Natural killer cell (primary cell): ENCODE results near the gene LYPD6B. TPM values are rescaled to one million over a fixed set of nuclear protein-coding genes. Genes with fewer than 3 reads are reported as not detected.

Experiments used
- ATAC-seq, 3 donors: fragments of 150-1000 bp in 2 of 3; fragments of 200-7000 bp in 1 of 3; cut with Tn5 transposase; 1 replicate in 1 of 3; 2 replicates in 2 of 3; pipeline ENCODE4 v1.10.0; 2021; ENCODE audit warnings: mild to moderate bottlenecking in 2 of 3, moderate library complexity in 2 of 3
- DNase-seq, 2 donors: peaks; one replicate each; pipeline versions ENCODE4 v3.0.0 to v3.0.0-alpha.2; 2013 to 2021; ENCODE audit warnings: mixed read lengths in 1 of 2
- H3K27ac ChIP-seq: one replicate; pipeline ENCODE4 v1.5.1; 2013; ENCODE audit warnings: mild to moderate bottlenecking, low read length
- H3K27me3 ChIP-seq: one replicate; pipeline ENCODE4 v1.6.1; 2013; ENCODE audit warnings: low read length; ENCODE audit not compliant: control insufficient read depth, insufficient read depth
- H3K36me3 ChIP-seq: one replicate; pipeline ENCODE4 v1.6.1; 2013; ENCODE audit warnings: low read length; ENCODE audit not compliant: control insufficient read depth, insufficient read depth
- H3K4me1 ChIP-seq: one replicate; pipeline ENCODE4 v1.6.1; 2013; ENCODE audit warnings: low read length; ENCODE audit not compliant: control insufficient read depth, insufficient read depth
- H3K4me3 ChIP-seq: one replicate; pipeline ENCODE4 v1.5.1; 2013; ENCODE audit warnings: low read length
- H3K9me3 ChIP-seq: one replicate; pipeline ENCODE4 v1.6.1; 2013; ENCODE audit warnings: low read length; ENCODE audit not compliant: control insufficient read depth, insufficient read depth
- H3K27ac Mint-ChIP-seq, 2 donors: one replicate each; pipeline ENCODE4 v1.8.0; 2022; ENCODE audit warnings: mild to moderate bottlenecking in 2 of 2, mixed read lengths in 2 of 2, moderate library complexity in 1 of 2
- H3K27me3 Mint-ChIP-seq, 2 donors: one replicate each; pipeline ENCODE4 v1.8.0; 2022; ENCODE audit warnings: low read depth in 2 of 2, mixed read lengths in 2 of 2
- H3K36me3 Mint-ChIP-seq: one replicate; pipeline ENCODE4 v1.8.0; 2022; ENCODE audit warnings: mixed read lengths
- H3K4me1 Mint-ChIP-seq, 2 donors: one replicate each; pipeline ENCODE4 v1.8.0; 2022; ENCODE audit warnings: mixed read lengths in 2 of 2
- H3K4me3 Mint-ChIP-seq: one replicate; pipeline ENCODE4 v1.8.0; 2022; ENCODE audit warnings: mild to moderate bottlenecking, moderate library complexity, mixed read lengths
- H3K9me3 Mint-ChIP-seq, 2 donors: one replicate each; pipeline ENCODE4 v1.8.0; 2022; ENCODE audit warnings: mixed read lengths in 2 of 2
- WGBS: methylation state at CpG from one replicate; pipeline ENCODE4 v1.1.7; 2013; ENCODE audit warnings: missing lambda C conversion rate; ENCODE audit not compliant: insufficient coverage; 5-methylcytosine and 5-hydroxymethylcytosine counted together
- intact Hi-C: fragments of 100-400 bp; cut with micrococcal nuclease; formaldehyde crosslinking; loops from one replicate; pipeline ENCODE4 v1.14.2; 2022
- total RNA-seq, 4 donors: library from RNA; stranded (reverse); fragments of 120-200 nt in 1 of 4; gene quantifications; one replicate each; pipeline versions ENCODE4 v1.2.3 to v1.2.4, GENCODE V29; 2013 to 2022
- TF ChIP-seq, protein P1 (sequence below): fragments of 200-600 bp; IDR thresholded peaks from one replicate; pipeline ENCODE4 v1.8.0; 2022; ENCODE audit warnings: antibody characterized with exemption

Gene LYPD6B
- total RNA-seq, 3 donors from 2014 or later (not counting 1 experiment from before 2014, with no cell fraction given), result not detected

DNA sequence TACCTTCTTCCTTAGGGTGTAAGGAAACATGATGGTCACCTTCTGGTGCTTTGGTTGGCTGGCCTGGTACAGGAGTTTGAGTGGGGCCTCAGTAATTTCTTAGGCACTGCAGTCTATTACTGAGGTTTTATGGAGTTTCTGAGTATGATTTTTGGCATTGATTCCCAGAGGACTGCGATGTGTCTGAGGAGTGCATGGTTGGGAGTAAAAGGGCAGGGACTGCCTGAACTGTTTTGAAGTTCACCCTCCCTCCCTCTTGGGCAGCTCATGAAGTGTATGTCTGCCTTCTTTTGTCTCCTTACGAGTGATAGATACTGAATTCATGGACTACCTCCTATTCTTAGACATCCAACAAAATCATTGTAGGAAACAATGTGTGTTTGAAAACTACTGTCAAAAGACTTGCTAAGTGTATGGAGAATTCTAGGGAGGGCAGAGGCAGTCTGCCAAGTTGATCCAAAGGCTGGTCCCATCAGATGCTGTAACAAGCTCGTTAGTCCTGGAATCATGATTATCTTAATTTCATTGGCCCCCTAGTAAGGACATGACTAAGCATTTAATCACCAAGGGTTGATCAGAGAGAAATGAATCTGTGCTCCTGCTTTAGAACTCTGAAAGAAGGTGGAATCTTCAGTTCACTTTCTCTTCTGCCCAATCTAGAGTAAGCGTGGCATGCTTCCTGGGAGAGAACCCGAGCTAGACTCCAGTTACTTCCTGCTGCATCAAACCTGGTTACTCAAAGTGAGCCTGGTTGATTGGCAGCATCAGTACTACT lies 26.5 kb downstream of the LYPD6B start:
- peaks cover 0 to 5% of the 10 kb centered on the region in 2 donors for H3K27me3 Mint-ChIP-seq
- intact Hi-C loops, result no loop called here
- H3K4me1 Mint-ChIP-seq, result peaks cover 0 to 6% of the 10 kb centered on the region in 2 donors
- DNase-seq (no peak), ATAC-seq (no peak)
- Histone ChIP-seq H3K27ac (no peak overlapping the region), H3K9me3 (no peaks in the 10 kb centered on the region), H3K4me1 (no peaks in the 10 kb centered on the region), H3K36me3 (no peaks in the 10 kb centered on the region), H3K27me3 (no peaks in the 10 kb centered on the region), H3K4me3 (no peak overlapping the region)
- TF ChIP-seq, protein P1, sequence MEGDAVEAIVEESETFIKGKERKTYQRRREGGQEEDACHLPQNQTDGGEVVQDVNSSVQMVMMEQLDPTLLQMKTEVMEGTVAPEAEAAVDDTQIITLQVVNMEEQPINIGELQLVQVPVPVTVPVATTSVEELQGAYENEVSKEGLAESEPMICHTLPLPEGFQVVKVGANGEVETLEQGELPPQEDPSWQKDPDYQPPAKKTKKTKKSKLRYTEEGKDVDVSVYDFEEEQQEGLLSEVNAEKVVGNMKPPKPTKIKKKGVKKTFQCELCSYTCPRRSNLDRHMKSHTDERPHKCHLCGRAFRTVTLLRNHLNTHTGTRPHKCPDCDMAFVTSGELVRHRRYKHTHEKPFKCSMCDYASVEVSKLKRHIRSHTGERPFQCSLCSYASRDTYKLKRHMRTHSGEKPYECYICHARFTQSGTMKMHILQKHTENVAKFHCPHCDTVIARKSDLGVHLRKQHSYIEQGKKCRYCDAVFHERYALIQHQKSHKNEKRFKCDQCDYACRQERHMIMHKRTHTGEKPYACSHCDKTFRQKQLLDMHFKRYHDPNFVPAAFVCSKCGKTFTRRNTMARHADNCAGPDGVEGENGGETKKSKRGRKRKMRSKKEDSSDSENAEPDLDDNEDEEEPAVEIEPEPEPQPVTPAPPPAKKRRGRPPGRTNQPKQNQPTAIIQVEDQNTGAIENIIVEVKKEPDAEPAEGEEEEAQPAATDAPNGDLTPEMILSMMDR, result no peak
- 73% methylated on average over 4 of the region's 5 CpGs for WGBS
- no peaks in the 10 kb centered on the region for H3K9me3 Mint-ChIP-seq
- H3K27ac Mint-ChIP-seq, result no peak overlapping the region
- H3K36me3 Mint-ChIP-seq, result no peaks in the 10 kb centered on the region
- H3K4me3 Mint-ChIP-seq, result no peak overlapping the region

DNA sequence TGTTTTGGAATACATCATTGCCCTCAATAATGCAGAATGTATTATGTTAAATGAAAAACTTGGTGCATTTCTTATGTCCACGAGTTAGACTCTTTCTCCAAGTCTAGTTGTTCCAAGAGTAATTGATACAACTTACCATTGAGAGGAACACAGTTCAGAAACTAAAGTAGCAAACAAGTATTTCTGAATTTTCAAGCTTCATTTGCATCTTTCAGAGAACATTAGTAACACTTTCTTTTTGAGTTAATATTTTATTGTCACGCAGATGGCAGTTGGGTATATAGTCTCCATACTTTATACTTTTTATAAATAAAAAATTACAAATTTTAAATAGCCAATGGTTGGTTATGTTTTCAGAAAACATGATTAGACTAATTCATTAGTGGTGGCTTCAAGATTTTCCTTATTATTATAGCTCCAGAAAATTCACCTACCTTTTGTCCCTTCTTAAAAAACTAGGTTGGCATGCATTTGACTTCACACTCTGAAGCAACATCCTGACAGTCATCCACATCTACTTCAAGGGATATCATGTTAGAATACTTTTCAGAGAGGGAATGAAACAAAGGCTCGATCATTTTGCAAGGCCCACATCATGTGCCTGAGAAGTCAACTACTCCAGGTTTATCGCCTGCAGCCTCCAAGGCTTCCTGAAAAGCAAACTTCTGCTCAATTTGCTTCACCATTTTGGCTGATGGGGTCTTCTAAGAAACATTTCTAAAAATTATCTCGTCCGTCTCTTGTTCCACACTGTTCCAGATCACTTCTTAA lies 29.9 kb downstream of the LYPD6B start:
- H3K27me3 Mint-ChIP-seq, result peaks cover 0 to 8% of the 10 kb centered on the region in 2 donors
- no peak overlapping the region for H3K27ac Mint-ChIP-seq
- Histone ChIP-seq H3K4me3 (no peak overlapping the region), H3K9me3 (no peaks in the 10 kb centered on the region), H3K36me3 (no peaks in the 10 kb centered on the region), H3K27ac (no peak overlapping the region), H3K27me3 (no peaks in the 10 kb centered on the region), H3K4me1 (no peaks in the 10 kb centered on the region)
- no peak for DNase-seq
- TF ChIP-seq, protein P1, result no peak
- ATAC-seq, result no peak
- peaks cover 0 to 6% of the 10 kb centered on the region in 2 donors for H3K4me1 Mint-ChIP-seq
- no peaks in the 10 kb centered on the region for H3K36me3 Mint-ChIP-seq
- no peaks in the 10 kb centered on the region for H3K9me3 Mint-ChIP-seq
- WGBS, result 67% methylated on average over 5 of the region's 6 CpGs
- no peak overlapping the region for H3K4me3 Mint-ChIP-seq
- intact Hi-C loops, result no loop called here

DNA sequence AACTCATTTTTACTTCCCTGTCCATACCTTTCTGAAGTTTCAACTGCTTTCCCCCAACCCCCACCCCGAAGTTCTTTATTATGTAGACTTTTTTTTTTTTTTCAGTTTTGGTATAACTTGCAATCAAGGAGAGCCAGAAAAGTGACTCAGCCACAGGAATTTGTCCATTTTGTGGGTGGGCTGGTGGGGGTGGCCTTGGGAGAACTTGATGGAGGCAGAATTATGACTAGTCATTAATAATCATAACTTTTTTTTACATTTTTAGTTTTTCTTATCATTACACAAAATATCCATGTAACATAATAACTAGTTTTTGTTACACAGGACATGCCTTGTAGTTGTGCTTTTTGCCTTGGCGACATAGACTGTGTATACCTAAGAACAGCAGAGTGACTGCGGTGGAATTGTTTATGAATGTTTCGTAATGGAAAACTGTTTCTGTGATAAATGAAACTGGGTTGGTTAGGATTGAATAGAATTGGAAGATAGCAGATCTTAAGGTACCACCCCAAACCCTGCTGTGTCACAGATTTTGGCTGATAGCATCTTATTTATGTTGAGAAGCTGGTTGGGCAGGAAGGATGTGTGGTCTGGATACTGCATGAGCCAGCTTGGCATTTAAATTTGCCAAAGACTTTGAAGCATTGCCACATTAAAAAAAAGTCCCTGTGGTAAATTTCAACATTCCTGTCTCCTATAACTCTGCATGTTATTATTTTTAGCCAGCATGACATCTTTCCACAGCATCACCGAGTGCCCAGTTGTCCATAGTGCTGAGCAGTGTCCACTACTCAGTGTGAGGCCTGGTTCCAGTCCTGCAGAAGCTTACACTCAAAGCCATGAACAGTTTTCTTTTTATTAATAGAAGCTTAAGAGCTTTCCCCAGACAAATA lies 30.7 kb downstream of the LYPD6B start:
- Histone ChIP-seq H3K4me1 (no peaks in the 10 kb centered on the region), H3K36me3 (no peaks in the 10 kb centered on the region), H3K4me3 (no peak overlapping the region), H3K27me3 (no peaks in the 10 kb centered on the region), H3K27ac (no peak overlapping the region), H3K9me3 (no peaks in the 10 kb centered on the region)
- no peak overlapping the region for H3K27ac Mint-ChIP-seq
- intact Hi-C loops, result no loop called here
- peaks cover 0 to 11% of the 10 kb centered on the region in 2 donors for H3K27me3 Mint-ChIP-seq
- ATAC-seq, result peak in 2 of 3 donors; percentile 44 to 93
- no peak overlapping the region for H3K4me3 Mint-ChIP-seq
- H3K9me3 Mint-ChIP-seq, result no peaks in the 10 kb centered on the region
- DNase-seq, result peak in 1 of 2 donors; percentile 50
- no peaks in the 10 kb centered on the region for H3K36me3 Mint-ChIP-seq
- peaks cover 0 to 6% of the 10 kb centered on the region in 2 donors for H3K4me1 Mint-ChIP-seq
- TF ChIP-seq, protein P1, result no peak
- 9% methylated on average over 4 of the region's 5 CpGs for WGBS
